Loucy (cell line): ENCODE results near the gene LCN10.

Source experiments
- EZH2phosphoT487 ChIP-seq: fragments of 200-600 bp; IDR thresholded peaks from 2 replicates; pipeline ENCODE4 v1.6.1; 2018; ENCODE audit warnings: antibody characterized with exemption, mild to moderate bottlenecking, moderate library complexity, borderline replicate concordance
- TF ChIP-seq, protein P1 (sequence below): fragments of 200-600 bp; sonication (generic); conservative IDR thresholded peaks from 2 replicates; pipeline ENCODE4 v1.5.1; 2014; ENCODE audit warnings: mild to moderate bottlenecking, antibody characterized with exemption, low read length

- TF ChIP-seq, protein P1, sequence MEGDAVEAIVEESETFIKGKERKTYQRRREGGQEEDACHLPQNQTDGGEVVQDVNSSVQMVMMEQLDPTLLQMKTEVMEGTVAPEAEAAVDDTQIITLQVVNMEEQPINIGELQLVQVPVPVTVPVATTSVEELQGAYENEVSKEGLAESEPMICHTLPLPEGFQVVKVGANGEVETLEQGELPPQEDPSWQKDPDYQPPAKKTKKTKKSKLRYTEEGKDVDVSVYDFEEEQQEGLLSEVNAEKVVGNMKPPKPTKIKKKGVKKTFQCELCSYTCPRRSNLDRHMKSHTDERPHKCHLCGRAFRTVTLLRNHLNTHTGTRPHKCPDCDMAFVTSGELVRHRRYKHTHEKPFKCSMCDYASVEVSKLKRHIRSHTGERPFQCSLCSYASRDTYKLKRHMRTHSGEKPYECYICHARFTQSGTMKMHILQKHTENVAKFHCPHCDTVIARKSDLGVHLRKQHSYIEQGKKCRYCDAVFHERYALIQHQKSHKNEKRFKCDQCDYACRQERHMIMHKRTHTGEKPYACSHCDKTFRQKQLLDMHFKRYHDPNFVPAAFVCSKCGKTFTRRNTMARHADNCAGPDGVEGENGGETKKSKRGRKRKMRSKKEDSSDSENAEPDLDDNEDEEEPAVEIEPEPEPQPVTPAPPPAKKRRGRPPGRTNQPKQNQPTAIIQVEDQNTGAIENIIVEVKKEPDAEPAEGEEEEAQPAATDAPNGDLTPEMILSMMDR: no peak
- no peak for TF ChIP-seq EZH2phosphoT487
Measured at GRCh38 chr9:136753371-136754058, 10.8 kb upstream of the LCN10 start.
